Panc1 (cell line): ENCODE data around the gene TRPC6. TPM values are rescaled to one million over a fixed set of nuclear protein-coding genes. Genes with fewer than 3 reads are reported as not detected.

Source experiments
- ATAC-seq: fragments of 200-7000 bp; cut with Tn5 transposase; 2 replicates; pipeline ENCODE4 v1.9.1; 2020; ENCODE audit warnings: mild to moderate bottlenecking, moderate library complexity
- Bru-seq: library from RNA; stranded (reverse); fragments of 400-500 nt; gene quantifications from one replicate; lab custom pipeline; 2021; lab: Mats Ljungman, UMichigan
- BruChase-seq, 2 experiments: library from RNA; stranded (reverse); fragments of 400-500 nt; gene quantifications; one replicate each; lab custom pipeline; 2021; lab: Mats Ljungman, UMichigan
- BruUV-seq: library from RNA; stranded (reverse); fragments of 400-500 nt; replicated peaks from 2 replicates; lab custom pipeline; 2021; lab: Mats Ljungman, UMichigan
- CTCF ChIA-PET: fragments of 300-600 bp; sonication (Branson Sonifier 250); formaldehyde crosslinking; loops from one replicate; lab custom pipeline; 2022; ENCODE audit warnings: antibody characterized with exemption; lab: Charles Lee
- POLR2A ChIA-PET: fragments of 300-600 bp; sonication (Branson Sonifier 250); formaldehyde crosslinking; loops from one replicate; lab custom pipeline; 2022; ENCODE audit warnings: antibody characterized with exemption; lab: Charles Lee
- DNase-seq: peaks from one replicate; pipeline ENCODE4 v3.0.0-alpha.2; 2010; ENCODE audit warnings: low read depth, low spot score
- H3K27ac ChIP-seq: 2 replicates; pipeline ENCODE4 v1.5.1; 2011; ENCODE audit warnings: mild to moderate bottlenecking, low read length, inconsistent platforms
- H3K27me3 ChIP-seq: fragments of 200-500 bp; sonication (Bioruptor generic); 2 replicates; pipeline ENCODE4 v1.6.0; 2014; ENCODE audit warnings: low read length, inconsistent platforms; ENCODE audit not compliant: control insufficient read depth, insufficient read depth
- H3K36me3 ChIP-seq: fragments of 200-500 bp; sonication (Bioruptor generic); 2 replicates; pipeline ENCODE4 v1.5.1; 2014; ENCODE audit warnings: inconsistent platforms, mild to moderate bottlenecking, low read length, moderate library complexity; ENCODE audit not compliant: control insufficient read depth, insufficient read depth
- H3K4me1 ChIP-seq: 2 replicates; pipeline ENCODE4 v1.5.1; 2011; ENCODE audit warnings: inconsistent platforms, mild to moderate bottlenecking, low read length, moderate library complexity; ENCODE audit not compliant: control insufficient read depth, insufficient read depth
- H3K4me3 ChIP-seq, 2 experiments: 2 replicates each; pipeline ENCODE4 v1.5.1; 2011 to 2012; ENCODE audit warnings: low read depth in 2 of 2, low read length in 2 of 2, mild to moderate bottlenecking in 2 of 2, inconsistent platforms in 1 of 2, moderate library complexity in 1 of 2
- H3K9me3 ChIP-seq: fragments of 200-500 bp; sonication (Bioruptor generic); 2 replicates; pipeline ENCODE4 v1.5.1; 2014; ENCODE audit warnings: low read depth, mild to moderate bottlenecking, inconsistent platforms, low read length, moderate library complexity; ENCODE audit not compliant: control insufficient read depth, insufficient read depth
- POLR2AphosphoS5 ChIP-seq: IDR thresholded peaks from 2 replicates; pipeline ENCODE4 v1.6.1; 2012; ENCODE audit warnings: mild to moderate bottlenecking, low read depth, low read length, moderate library complexity
- SIN3A ChIP-seq: IDR thresholded peaks from 2 replicates; pipeline ENCODE4 v1.6.1; 2012; ENCODE audit warnings: low read depth, mild to moderate bottlenecking, low read length, moderate library complexity, borderline replicate concordance; ENCODE audit not compliant: insufficient read depth
- TCF7L2 ChIP-seq: IDR thresholded peaks from 2 replicates; pipeline ENCODE4 v1.6.1; 2011; ENCODE audit warnings: mild to moderate bottlenecking, low read depth, low read length, inconsistent platforms
- in situ Hi-C: cut with HindIII; loops from 2 replicates; pipeline ENCODE4 v1.10.0; 2016; ENCODE audit warnings: low sequenced_read_pairs, low pct_unique_long_range_greater_than_20kb
- intact Hi-C: fragments of 100-400 bp; cut with micrococcal nuclease; formaldehyde crosslinking; loops from one replicate; pipeline ENCODE4 v1.10.0; 2022; ENCODE audit not compliant: unreplicated experiment
- long read RNA-seq: library from polyadenylated mRNA; unstranded; transcript quantifications from one replicate; pipeline ENCODE4 v2.0.0, GENCODE V29; 2021; ENCODE audit not compliant: unreplicated experiment
- polyA plus RNA-seq: library from polyadenylated mRNA; unstranded; fragments of >200 nt; gene quantifications from one replicate; pipeline ENCODE4 v1.2.1, GENCODE V29; 2012; ENCODE audit warnings: missing spikeins; ENCODE audit not compliant: insufficient read length
- total RNA-seq: library from RNA; stranded (reverse); gene quantifications from one replicate; pipeline ENCODE4 v1.2.1, GENCODE V29; 2021; ENCODE audit not compliant: unreplicated experiment
- TF ChIP-seq, protein P1 (sequence below), 2 experiments: IDR thresholded peaks; 2 replicates each; pipeline ENCODE4 v1.6.1; 2011 to 2012; ENCODE audit warnings: low read depth in 2 of 2, control low read depth in 1 of 2, low read length in 1 of 2, mild to moderate bottlenecking in 1 of 2, moderate library complexity in 1 of 2; ENCODE audit not compliant: insufficient read depth in 1 of 2
- TF ChIP-seq, protein P2 (sequence below): fragments of 450-650 bp; IDR thresholded peaks from 2 replicates; pipeline ENCODE4 v1.5.1; 2017; ENCODE audit warnings: mild to moderate bottlenecking

The TRPC6 gene
- not detected for total RNA-seq
- not detected for polyA plus RNA-seq
- not detected for Bru-seq, nascent RNA
- percentile 0 among the genes with signal in this experiment for BruChase-seq, experiment 1, labeled RNA remaining after a 2-hour chase
- percentile 1 among the genes with signal in this experiment for BruChase-seq, experiment 2, labeled RNA remaining after a 6-hour chase
- long read RNA-seq, result 0 reads

GRCh38 chr11:101583251-101584128, at the start of gene TRPC6:
TRPC6 (minus strand) TSS chr11:101584007; CDS start chr11:101583503, 504 bp downstream.
- in situ Hi-C loops, result no loop called here
- no peaks in the 10 kb centered on the region for H3K4me1 ChIP-seq
- DNase-seq (no peak), ATAC-seq (no peak)
- BruUV-seq, result no TSS peak
- no peaks in the 10 kb centered on the region for H3K27me3 ChIP-seq
- H3K27ac ChIP-seq, result no peak within 1 kb of the TSS
- POLR2A ChIA-PET, result no interaction called here
- no peaks in the 10 kb centered on the region for H3K9me3 ChIP-seq
- H3K36me3 ChIP-seq, result no peaks in the 10 kb centered on the region
- CTCF ChIA-PET, result no interaction called here
- no peak within 1 kb of the TSS for H3K4me3 ChIP-seq
- TF ChIP-seq, protein P1, sequence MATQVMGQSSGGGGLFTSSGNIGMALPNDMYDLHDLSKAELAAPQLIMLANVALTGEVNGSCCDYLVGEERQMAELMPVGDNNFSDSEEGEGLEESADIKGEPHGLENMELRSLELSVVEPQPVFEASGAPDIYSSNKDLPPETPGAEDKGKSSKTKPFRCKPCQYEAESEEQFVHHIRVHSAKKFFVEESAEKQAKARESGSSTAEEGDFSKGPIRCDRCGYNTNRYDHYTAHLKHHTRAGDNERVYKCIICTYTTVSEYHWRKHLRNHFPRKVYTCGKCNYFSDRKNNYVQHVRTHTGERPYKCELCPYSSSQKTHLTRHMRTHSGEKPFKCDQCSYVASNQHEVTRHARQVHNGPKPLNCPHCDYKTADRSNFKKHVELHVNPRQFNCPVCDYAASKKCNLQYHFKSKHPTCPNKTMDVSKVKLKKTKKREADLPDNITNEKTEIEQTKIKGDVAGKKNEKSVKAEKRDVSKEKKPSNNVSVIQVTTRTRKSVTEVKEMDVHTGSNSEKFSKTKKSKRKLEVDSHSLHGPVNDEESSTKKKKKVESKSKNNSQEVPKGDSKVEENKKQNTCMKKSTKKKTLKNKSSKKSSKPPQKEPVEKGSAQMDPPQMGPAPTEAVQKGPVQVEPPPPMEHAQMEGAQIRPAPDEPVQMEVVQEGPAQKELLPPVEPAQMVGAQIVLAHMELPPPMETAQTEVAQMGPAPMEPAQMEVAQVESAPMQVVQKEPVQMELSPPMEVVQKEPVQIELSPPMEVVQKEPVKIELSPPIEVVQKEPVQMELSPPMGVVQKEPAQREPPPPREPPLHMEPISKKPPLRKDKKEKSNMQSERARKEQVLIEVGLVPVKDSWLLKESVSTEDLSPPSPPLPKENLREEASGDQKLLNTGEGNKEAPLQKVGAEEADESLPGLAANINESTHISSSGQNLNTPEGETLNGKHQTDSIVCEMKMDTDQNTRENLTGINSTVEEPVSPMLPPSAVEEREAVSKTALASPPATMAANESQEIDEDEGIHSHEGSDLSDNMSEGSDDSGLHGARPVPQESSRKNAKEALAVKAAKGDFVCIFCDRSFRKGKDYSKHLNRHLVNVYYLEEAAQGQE (IDR thresholded peaks at IDR 0.05; ENCODE audit: insufficient read depth in 1 of 2, low read depth in 2 of 2, low read length in 1 of 2), result no peak
- TF ChIP-seq POLR2AphosphoS5 (no peak), TCF7L2 (no peak), SIN3A (no peak)
- TF ChIP-seq, protein P2, sequence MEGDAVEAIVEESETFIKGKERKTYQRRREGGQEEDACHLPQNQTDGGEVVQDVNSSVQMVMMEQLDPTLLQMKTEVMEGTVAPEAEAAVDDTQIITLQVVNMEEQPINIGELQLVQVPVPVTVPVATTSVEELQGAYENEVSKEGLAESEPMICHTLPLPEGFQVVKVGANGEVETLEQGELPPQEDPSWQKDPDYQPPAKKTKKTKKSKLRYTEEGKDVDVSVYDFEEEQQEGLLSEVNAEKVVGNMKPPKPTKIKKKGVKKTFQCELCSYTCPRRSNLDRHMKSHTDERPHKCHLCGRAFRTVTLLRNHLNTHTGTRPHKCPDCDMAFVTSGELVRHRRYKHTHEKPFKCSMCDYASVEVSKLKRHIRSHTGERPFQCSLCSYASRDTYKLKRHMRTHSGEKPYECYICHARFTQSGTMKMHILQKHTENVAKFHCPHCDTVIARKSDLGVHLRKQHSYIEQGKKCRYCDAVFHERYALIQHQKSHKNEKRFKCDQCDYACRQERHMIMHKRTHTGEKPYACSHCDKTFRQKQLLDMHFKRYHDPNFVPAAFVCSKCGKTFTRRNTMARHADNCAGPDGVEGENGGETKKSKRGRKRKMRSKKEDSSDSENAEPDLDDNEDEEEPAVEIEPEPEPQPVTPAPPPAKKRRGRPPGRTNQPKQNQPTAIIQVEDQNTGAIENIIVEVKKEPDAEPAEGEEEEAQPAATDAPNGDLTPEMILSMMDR, result no peak
- intact Hi-C loops, result no loop called here

DNA sequence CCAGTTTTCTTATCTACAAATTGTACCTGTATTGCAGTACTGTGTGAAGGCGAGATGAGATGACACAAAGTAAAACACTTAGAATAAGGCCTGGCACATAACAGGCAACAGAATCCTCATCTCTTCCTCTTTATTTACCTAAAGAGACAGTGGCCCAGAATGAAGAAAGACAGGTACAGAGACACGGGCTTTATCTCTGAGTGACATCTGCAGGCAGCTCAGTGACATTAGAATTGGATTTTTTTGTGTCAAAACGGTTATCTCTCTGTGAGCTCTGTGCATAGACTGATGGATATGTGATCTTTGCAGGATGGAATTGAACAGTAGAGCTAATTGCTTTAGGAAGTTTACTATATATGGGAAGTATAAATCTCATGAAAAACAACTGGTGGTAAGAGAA, 36.2 kb upstream of the TRPC6 start:
- in situ Hi-C loops, result no loop called here
- no peaks in the 10 kb centered on the region for H3K9me3 ChIP-seq
- BruUV-seq, result no TSS peak
- ChIA-PET CTCF (no interaction called here), POLR2A (no interaction called here)
- H3K4me1 ChIP-seq, result no peaks in the 10 kb centered on the region
- H3K27ac ChIP-seq, result no peak overlapping the region
- H3K27me3 ChIP-seq, result 0 out of 2 replicates have a peak, but pooled peaks cover 2% of the 10 kb centered on the region
- DNase-seq, result no peak
- intact Hi-C loops, result no loop called here
- no peak for ATAC-seq
- no peak for TF ChIP-seq TCF7L2
- TF ChIP-seq, protein P1 (IDR thresholded peaks at IDR 0.05; ENCODE audit: insufficient read depth in 1 of 2, low read depth in 2 of 2, low read length in 1 of 2), result no peak
- no peak for TF ChIP-seq SIN3A
- no peak for TF ChIP-seq POLR2AphosphoS5
- TF ChIP-seq, protein P2, result no peak; the same call in 1 of the 2 replicates
- H3K4me3 ChIP-seq, result no peak overlapping the region
- no peaks in the 10 kb centered on the region for H3K36me3 ChIP-seq
